Endodermal cell (in vitro differentiated cells): ENCODE results near the gene TLE5. TPM values are rescaled to one million over a fixed set of nuclear protein-coding genes. Genes with fewer than 3 reads are reported as not detected.

ENCODE experiments used
- DNase-seq: peaks from one replicate; pipeline ENCODE4 v3.0.0-alpha.2; 2017
- H3K27ac ChIP-seq: 2 replicates; pipeline ENCODE4 v1.5.1; 2013; ENCODE audit warnings: mild to moderate bottlenecking, low read depth, low read length, moderate library complexity
- H3K27me3 ChIP-seq: 2 replicates; pipeline ENCODE4 v1.6.1; 2013; ENCODE audit warnings: mild to moderate bottlenecking, low read length, moderate library complexity; ENCODE audit not compliant: insufficient read depth, control insufficient read depth, poor library complexity, severe bottlenecking
- H3K36me3 ChIP-seq: 2 replicates; pipeline ENCODE4 v1.7.0; 2013; ENCODE audit warnings: mild to moderate bottlenecking, low read length, moderate library complexity; ENCODE audit not compliant: control insufficient read depth, insufficient read depth
- H3K4me1 ChIP-seq: one replicate; pipeline ENCODE4 v1.7.0; 2013; ENCODE audit warnings: low read length; ENCODE audit not compliant: control insufficient read depth, insufficient read depth
- H3K4me3 ChIP-seq: 2 replicates; pipeline ENCODE4 v1.5.1; 2013; ENCODE audit warnings: mild to moderate bottlenecking, low read length, moderate library complexity
- H3K9ac ChIP-seq: 2 replicates; pipeline ENCODE4 v1.6.1; 2013; ENCODE audit warnings: mild to moderate bottlenecking, low read length, moderate library complexity; ENCODE audit not compliant: poor library complexity, severe bottlenecking; ENCODE audit errors: extremely low read depth
- H3K9me3 ChIP-seq: 2 replicates; pipeline ENCODE4 v1.6.1; 2013; ENCODE audit warnings: mild to moderate bottlenecking, low read length, moderate library complexity; ENCODE audit not compliant: control insufficient read depth
- H3K27ac Mint-ChIP-seq: 2 replicates; pipeline ENCODE4 v1.8.0; 2020; ENCODE audit warnings: mixed read lengths
- H3K27me3 Mint-ChIP-seq: 2 replicates; pipeline ENCODE4 v1.8.0; 2021; ENCODE audit warnings: mild to moderate bottlenecking, mixed read lengths; ENCODE audit not compliant: insufficient read depth
- H3K36me3 Mint-ChIP-seq: 2 replicates; pipeline ENCODE4 v1.8.0; 2020; ENCODE audit warnings: low read depth, mixed read lengths
- H3K4me1 Mint-ChIP-seq: 2 replicates; pipeline ENCODE4 v1.8.0; 2020; ENCODE audit warnings: mixed read lengths
- H3K4me3 Mint-ChIP-seq: 2 replicates; pipeline ENCODE4 v1.8.0; 2020; ENCODE audit warnings: mild to moderate bottlenecking, moderate library complexity, mixed read lengths
- H3K9me3 Mint-ChIP-seq: 2 replicates; pipeline ENCODE4 v1.8.0; 2020; ENCODE audit warnings: mild to moderate bottlenecking, mixed read lengths
- WGBS, 2 experiments: methylation state at CpG; one replicate each; pipeline versions ENCODE4 v1.1.5 to v1.1.7; 2013; ENCODE audit warnings: missing lambda C conversion rate in 2 of 2, mixed read lengths in 1 of 2; ENCODE audit not compliant: insufficient coverage in 1 of 2, insufficient read length in 1 of 2; 5-methylcytosine and 5-hydroxymethylcytosine counted together
- total RNA-seq, 2 donors: library from RNA; stranded (reverse); fragmentation: NEBNext Ultra II Directional in 1 of 2; extraction: Animal tissue kit (Norgen Biotek cat#: 25700) in 1 of 2; gene quantifications; 2 replicates in 1 of 2; 3 replicates in 1 of 2; pipeline ENCODE4 v1.2.1, GENCODE V29; 2021
- TF ChIP-seq, protein P1 (sequence below): fragments of 200-600 bp; sonication (generic); conservative IDR thresholded peaks from 2 replicates; pipeline ENCODE4 v1.5.0; 2021; ENCODE audit warnings: antibody characterized with exemption, mild to moderate bottlenecking

Gene TLE5
- total RNA-seq, 2 donors from 2014 or later = 488 to 575 TPM

DNA sequence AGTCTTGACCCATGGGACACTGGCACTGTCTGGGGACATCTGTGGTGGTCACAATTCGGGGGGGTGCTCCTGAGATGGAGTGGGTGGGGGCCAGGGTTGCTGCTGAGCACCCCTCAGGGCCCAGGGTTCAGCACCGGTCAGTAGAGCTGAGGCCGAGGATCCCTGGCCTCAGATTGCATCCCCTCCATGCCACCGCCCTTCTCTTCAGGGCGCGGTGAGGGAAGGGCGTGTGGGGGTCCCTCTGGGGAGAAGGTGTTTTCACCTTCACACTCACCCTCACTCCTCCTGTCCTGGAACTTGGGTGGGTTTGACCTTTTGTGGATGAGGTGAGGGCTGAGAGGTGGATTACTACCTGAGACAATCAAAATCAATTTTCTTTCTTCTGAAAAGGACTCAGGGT lies 45.4 kb upstream of the TLE5 start:
- H3K27ac ChIP-seq = no peak overlapping the region
- 87% methylated on average over 3 of the region's 7 CpGs; no CpG with 5 or more reads in 1 of the 2 experiments for WGBS, 2 experiments
- H3K27ac Mint-ChIP-seq = peak overlapping the region; percentile 82
- H3K4me1 ChIP-seq = no peaks in the 10 kb centered on the region
- H3K4me3 Mint-ChIP-seq = no peak overlapping the region
- H3K27me3 ChIP-seq = no peaks in the 10 kb centered on the region
- no peaks in the 10 kb centered on the region for H3K9me3 Mint-ChIP-seq
- no peak for DNase-seq
- no peak overlapping the region for H3K4me3 ChIP-seq
- no peak overlapping the region for H3K9ac ChIP-seq
- no peaks in the 10 kb centered on the region for H3K9me3 ChIP-seq
- peaks cover 5% of the 10 kb centered on the region for H3K36me3 ChIP-seq
- peaks cover 14% of the 10 kb centered on the region for H3K4me1 Mint-ChIP-seq
- TF ChIP-seq, protein P1, sequence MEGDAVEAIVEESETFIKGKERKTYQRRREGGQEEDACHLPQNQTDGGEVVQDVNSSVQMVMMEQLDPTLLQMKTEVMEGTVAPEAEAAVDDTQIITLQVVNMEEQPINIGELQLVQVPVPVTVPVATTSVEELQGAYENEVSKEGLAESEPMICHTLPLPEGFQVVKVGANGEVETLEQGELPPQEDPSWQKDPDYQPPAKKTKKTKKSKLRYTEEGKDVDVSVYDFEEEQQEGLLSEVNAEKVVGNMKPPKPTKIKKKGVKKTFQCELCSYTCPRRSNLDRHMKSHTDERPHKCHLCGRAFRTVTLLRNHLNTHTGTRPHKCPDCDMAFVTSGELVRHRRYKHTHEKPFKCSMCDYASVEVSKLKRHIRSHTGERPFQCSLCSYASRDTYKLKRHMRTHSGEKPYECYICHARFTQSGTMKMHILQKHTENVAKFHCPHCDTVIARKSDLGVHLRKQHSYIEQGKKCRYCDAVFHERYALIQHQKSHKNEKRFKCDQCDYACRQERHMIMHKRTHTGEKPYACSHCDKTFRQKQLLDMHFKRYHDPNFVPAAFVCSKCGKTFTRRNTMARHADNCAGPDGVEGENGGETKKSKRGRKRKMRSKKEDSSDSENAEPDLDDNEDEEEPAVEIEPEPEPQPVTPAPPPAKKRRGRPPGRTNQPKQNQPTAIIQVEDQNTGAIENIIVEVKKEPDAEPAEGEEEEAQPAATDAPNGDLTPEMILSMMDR = no peak
- H3K27me3 Mint-ChIP-seq = no peaks in the 10 kb centered on the region
- peaks cover 8% of the 10 kb centered on the region for H3K36me3 Mint-ChIP-seq

DNA sequence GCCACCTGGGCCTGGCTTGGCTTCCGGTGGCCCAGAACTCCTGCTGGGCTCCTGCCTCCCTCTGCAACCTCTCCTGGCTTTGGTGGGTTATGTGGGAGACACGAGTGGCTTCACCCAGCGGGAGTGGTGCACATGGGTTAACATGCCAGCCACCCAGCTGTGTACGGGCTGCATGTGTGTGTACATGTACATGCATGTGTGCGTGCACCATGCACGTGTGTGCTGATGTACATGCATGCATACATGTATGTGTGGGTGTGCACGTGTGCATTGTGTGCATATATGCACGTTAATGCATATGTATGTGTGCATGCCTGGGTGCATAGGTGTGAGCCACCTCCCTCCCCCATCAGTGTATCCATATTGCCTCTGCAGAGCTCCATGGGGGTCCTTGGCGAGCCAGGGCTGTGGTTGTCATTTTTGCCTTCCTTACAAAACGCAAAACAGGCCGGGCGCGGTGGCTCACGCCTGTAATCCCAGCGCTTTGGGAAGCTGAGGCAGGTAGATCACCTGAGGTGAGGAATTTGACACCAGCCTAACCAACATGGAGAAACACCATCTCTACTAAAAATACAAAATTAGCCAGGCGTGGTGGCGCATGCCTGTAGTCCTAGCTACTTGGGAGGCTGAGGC lies 44.3 kb upstream of the TLE5 start:
- Mint-ChIP-seq H3K27ac (no peak overlapping the region), H3K4me1 (peaks cover 14% of the 10 kb centered on the region), H3K27me3 (no peaks in the 10 kb centered on the region), H3K4me3 (no peak overlapping the region), H3K36me3 (peaks cover 8% of the 10 kb centered on the region), H3K9me3 (no peaks in the 10 kb centered on the region)
- 91 to 95% methylated on average over 9 to 17 of the region's 17 CpGs for WGBS, 2 experiments
- Histone ChIP-seq H3K9ac (no peak overlapping the region), H3K9me3 (no peaks in the 10 kb centered on the region), H3K36me3 (peaks cover under 1% of the 10 kb centered on the region), H3K27ac (no peak overlapping the region), H3K4me3 (no peak overlapping the region), H3K27me3 (no peaks in the 10 kb centered on the region), H3K4me1 (no peaks in the 10 kb centered on the region)
- DNase-seq = no peak
- TF ChIP-seq, protein P1 = no peak

DNA sequence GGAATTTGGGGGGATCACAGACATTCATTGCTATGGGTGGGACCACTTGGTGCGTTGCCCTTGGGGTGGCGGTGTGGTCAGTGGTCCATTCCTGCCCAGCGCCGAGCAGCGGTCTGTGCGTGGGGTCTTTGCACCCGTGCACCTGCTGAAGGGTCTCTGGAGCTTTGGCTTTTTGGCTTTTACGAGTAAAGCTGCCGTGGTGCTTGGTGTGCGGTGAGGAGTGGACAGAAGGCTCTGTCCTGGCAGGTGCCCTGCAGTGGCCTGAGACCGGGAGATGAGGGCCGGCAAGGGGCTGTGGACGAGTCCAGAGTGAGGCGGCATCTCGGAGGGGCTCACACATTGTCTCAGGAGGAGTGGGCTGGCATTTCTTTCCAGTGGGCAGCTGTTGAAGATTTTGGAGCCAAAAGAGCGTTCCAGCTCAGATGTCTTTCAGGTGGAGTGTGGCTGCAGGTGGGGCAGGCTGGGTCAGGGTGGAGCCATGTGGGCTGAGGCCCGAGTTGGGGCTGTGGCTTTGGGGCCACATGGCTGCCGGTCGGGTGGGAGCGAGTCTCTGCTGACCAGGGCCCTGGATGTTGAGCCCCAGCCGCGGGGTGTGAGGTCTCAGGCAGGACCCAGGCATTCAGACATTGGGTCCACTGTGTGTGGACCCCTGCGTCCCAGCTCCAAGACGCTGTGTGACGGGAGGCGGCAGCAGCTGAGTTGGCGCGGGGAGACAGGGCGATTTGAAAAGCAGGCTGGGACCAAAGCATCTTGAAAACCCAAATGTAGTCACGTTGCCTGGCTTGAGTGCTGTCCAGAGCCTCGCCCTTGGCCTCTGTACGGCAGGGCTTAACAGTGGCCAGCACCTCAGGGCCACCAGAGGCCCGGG lies 43.6 kb upstream of the TLE5 start:
- H3K4me3 ChIP-seq = no peak overlapping the region
- no peak for DNase-seq
- peaks cover 5% of the 10 kb centered on the region for H3K36me3 Mint-ChIP-seq
- H3K4me3 Mint-ChIP-seq = no peak overlapping the region
- no peaks in the 10 kb centered on the region for H3K27me3 ChIP-seq
- H3K9me3 Mint-ChIP-seq = no peaks in the 10 kb centered on the region
- WGBS, 2 experiments = 94 to 96% methylated on average over 26 to 33 of the region's 33 CpGs
- peak overlapping the region; percentile 55 for H3K27ac Mint-ChIP-seq
- no peak overlapping the region for H3K9ac ChIP-seq
- no peaks in the 10 kb centered on the region for H3K36me3 ChIP-seq
- H3K27ac ChIP-seq = no peak overlapping the region
- peaks cover 14% of the 10 kb centered on the region for H3K4me1 Mint-ChIP-seq
- TF ChIP-seq, protein P1 = no peak
- no peaks in the 10 kb centered on the region for H3K4me1 ChIP-seq
- no peaks in the 10 kb centered on the region for H3K9me3 ChIP-seq
- H3K27me3 Mint-ChIP-seq = no peaks in the 10 kb centered on the region
